Astrocyte (in vitro differentiated cells and primary cell): Measurements from ENCODE around the gene DLX1. TPM values are rescaled to one million over a fixed set of nuclear protein-coding genes. Genes with fewer than 3 reads are reported as not detected.

ENCODE experiments used
- DNase-seq: peaks from one replicate; pipeline ENCODE4 v3.0.0-alpha.2; 2010; ENCODE audit warnings: low read depth
- FAIRE-seq: peaks from 2 replicates; lab custom pipeline; 2011; peaks lifted over from hg19 to GRCh38; lab: Jason Lieb, UNC
- H2AFZ ChIP-seq: 2 replicates; pipeline ENCODE4 v1.6.0; 2012; ENCODE audit warnings: low read depth, low read length, inconsistent platforms
- H3K27ac ChIP-seq: 2 replicates; pipeline ENCODE4 v1.5.1; 2011; ENCODE audit warnings: low read depth, low read length, inconsistent platforms
- H3K27me3 ChIP-seq: 2 replicates; pipeline ENCODE4 v1.6.0; 2011; ENCODE audit warnings: low read length, inconsistent platforms; ENCODE audit not compliant: insufficient read depth
- H3K36me3 ChIP-seq: 2 replicates; pipeline ENCODE4 v1.5.1; 2011; ENCODE audit warnings: low read length, inconsistent platforms; ENCODE audit not compliant: insufficient read depth
- H3K4me1 ChIP-seq: 2 replicates; pipeline ENCODE4 v1.5.1; 2011; ENCODE audit warnings: low read length, inconsistent platforms; ENCODE audit not compliant: insufficient read depth
- H3K4me2 ChIP-seq: 2 replicates; pipeline ENCODE4 v1.6.0; 2012; ENCODE audit warnings: low read length, inconsistent platforms
- H3K4me3 ChIP-seq: 2 replicates; pipeline ENCODE4 v1.5.1; 2011; ENCODE audit warnings: low read depth, mild to moderate bottlenecking, low read length, inconsistent platforms; ENCODE audit not compliant: insufficient read depth
- H3K79me2 ChIP-seq: 2 replicates; pipeline ENCODE4 v1.6.0; 2012; ENCODE audit warnings: mild to moderate bottlenecking, low read length, inconsistent platforms; ENCODE audit not compliant: insufficient read depth
- H3K9ac ChIP-seq: 2 replicates; pipeline ENCODE4 v1.6.0; 2012; ENCODE audit warnings: mild to moderate bottlenecking, low read length, inconsistent platforms
- H3K9me3 ChIP-seq: 2 replicates; pipeline ENCODE4 v1.5.1; 2012; ENCODE audit warnings: low read depth, mild to moderate bottlenecking, low read length, inconsistent platforms; ENCODE audit not compliant: insufficient read depth
- H4K20me1 ChIP-seq: 2 replicates; pipeline ENCODE4 v1.6.0; 2012; ENCODE audit warnings: low read length, inconsistent platforms; ENCODE audit not compliant: insufficient read depth
- H3K27ac Mint-ChIP-seq: one replicate; pipeline ENCODE4 v1.8.0; 2021; ENCODE audit warnings: mild to moderate bottlenecking, mixed read lengths; ENCODE audit not compliant: unreplicated experiment
- H3K27me3 Mint-ChIP-seq: one replicate; pipeline ENCODE4 v1.8.0; 2021; ENCODE audit warnings: low read depth, mixed read lengths; ENCODE audit not compliant: unreplicated experiment
- H3K36me3 Mint-ChIP-seq: one replicate; pipeline ENCODE4 v1.8.0; 2021; ENCODE audit warnings: low read depth, mixed read lengths; ENCODE audit not compliant: unreplicated experiment
- H3K4me1 Mint-ChIP-seq: one replicate; pipeline ENCODE4 v1.8.0; 2021; ENCODE audit warnings: low read depth, mixed read lengths; ENCODE audit not compliant: unreplicated experiment
- H3K4me3 Mint-ChIP-seq: one replicate; pipeline ENCODE4 v1.8.0; 2021; ENCODE audit warnings: mild to moderate bottlenecking, moderate library complexity, mixed read lengths; ENCODE audit not compliant: unreplicated experiment
- H3K9me3 Mint-ChIP-seq: one replicate; pipeline ENCODE4 v1.8.0; 2021; ENCODE audit warnings: mild to moderate bottlenecking, mixed read lengths; ENCODE audit not compliant: unreplicated experiment
- CTCF ChIP-seq: IDR thresholded peaks from 2 replicates; pipeline ENCODE4 v1.5.1; 2011; ENCODE audit warnings: low read depth, mild to moderate bottlenecking, inconsistent platforms, low read length, moderate library complexity; ENCODE audit not compliant: insufficient read depth
- EZH2 ChIP-seq: IDR thresholded peaks from 2 replicates; pipeline ENCODE4 v1.6.1; 2012; ENCODE audit warnings: mild to moderate bottlenecking, low read length, inconsistent platforms; ENCODE audit not compliant: insufficient read depth
- total RNA-seq: library from RNA; stranded (reverse); gene quantifications from 2 replicates; pipeline ENCODE4 v1.2.1, GENCODE V29; 2021

DLX1 gene
- total RNA-seq, 1 donor from 2014 or later, result 0.27 TPM

GRCh38 chr2:172080641-172081220 lies 4.6 kb upstream of the DLX1 start:
- Mint-ChIP-seq H3K27ac (peak overlapping the region; percentile 31), H3K27me3 (peaks cover 79% of the 10 kb centered on the region), H3K4me1 (peaks cover 4% of the 10 kb centered on the region), H3K36me3 (peaks cover 10% of the 10 kb centered on the region), H3K9me3 (peaks cover 27% of the 10 kb centered on the region), H3K4me3 (no peak overlapping the region)
- Histone ChIP-seq H3K36me3 (no peaks in the 10 kb centered on the region), H3K27ac (no peak overlapping the region), H2AFZ (no peak overlapping the region), H3K9me3 (no peaks in the 10 kb centered on the region), H3K27me3 (peaks cover 59% of the 10 kb centered on the region), H3K79me2 (no peaks in the 10 kb centered on the region), H3K9ac (no peak overlapping the region), H4K20me1 (peaks cover 30% of the 10 kb centered on the region), H3K4me3 (no peak overlapping the region), H3K4me1 (peaks cover 6% of the 10 kb centered on the region), H3K4me2 (no peak overlapping the region)
- TF ChIP-seq CTCF (no peak), EZH2 (no peak)
- no peak for FAIRE-seq
- DNase-seq, result no peak

GRCh38 chr2:172081221-172082022 lies 3.9 kb upstream of the DLX1 start:
- TF ChIP-seq EZH2, result peak; percentile 93
- no peak for TF ChIP-seq CTCF
- DNase-seq (no peak), FAIRE-seq (no peak)
- H2AFZ ChIP-seq, result no peak overlapping the region
- Mint-ChIP-seq H3K27me3 (peaks cover 79% of the 10 kb centered on the region), H3K27ac (peak overlapping the region; percentile 63), H3K36me3 (peaks cover 10% of the 10 kb centered on the region), H3K4me1 (peaks cover 5% of the 10 kb centered on the region), H3K9me3 (peaks cover 28% of the 10 kb centered on the region), H3K4me3 (no peak overlapping the region)
- H3K4me1 ChIP-seq, result peaks cover 6% of the 10 kb centered on the region
- H3K9me3 ChIP-seq, result no peaks in the 10 kb centered on the region
- no peak overlapping the region for H3K4me3 ChIP-seq
- peaks cover 66% of the 10 kb centered on the region for H3K27me3 ChIP-seq
- no peak overlapping the region for H3K4me2 ChIP-seq
- no peak overlapping the region for H3K9ac ChIP-seq
- H4K20me1 ChIP-seq, result peaks cover 30% of the 10 kb centered on the region
- H3K27ac ChIP-seq, result no peak overlapping the region
- H3K36me3 ChIP-seq, result no peaks in the 10 kb centered on the region
- H3K79me2 ChIP-seq, result no peaks in the 10 kb centered on the region
